Endothelial cell (in vitro differentiated cells): Measurements from ENCODE around the gene GRAP2. TPM values are rescaled to one million over a fixed set of nuclear protein-coding genes. Genes with fewer than 3 reads are reported as not detected.

Experiments used
- DNase-seq: peaks from one replicate; pipeline ENCODE4 v3.0.0; 2021; ENCODE audit warnings: low spot score
- H3K27ac Mint-ChIP-seq: one replicate; pipeline ENCODE4 v1.8.0; 2021; ENCODE audit warnings: mixed read lengths, inconsistent platforms; ENCODE audit not compliant: unreplicated experiment
- H3K27me3 Mint-ChIP-seq: one replicate; pipeline ENCODE4 v1.8.0; 2021; ENCODE audit warnings: mild to moderate bottlenecking, moderate library complexity, mixed read lengths, inconsistent platforms; ENCODE audit not compliant: unreplicated experiment
- H3K36me3 Mint-ChIP-seq: one replicate; pipeline ENCODE4 v1.8.0; 2021; ENCODE audit warnings: mild to moderate bottlenecking, low read depth, mixed read lengths, inconsistent platforms; ENCODE audit not compliant: unreplicated experiment
- H3K4me1 Mint-ChIP-seq: one replicate; pipeline ENCODE4 v1.8.0; 2021; ENCODE audit warnings: mild to moderate bottlenecking, mixed read lengths, inconsistent platforms; ENCODE audit not compliant: unreplicated experiment
- H3K4me3 Mint-ChIP-seq: one replicate; pipeline ENCODE4 v1.8.0; 2021; ENCODE audit warnings: mild to moderate bottlenecking, mixed read lengths, inconsistent platforms; ENCODE audit not compliant: unreplicated experiment
- H3K9me3 Mint-ChIP-seq: one replicate; pipeline ENCODE4 v1.8.0; 2021; ENCODE audit warnings: mixed read lengths, inconsistent platforms; ENCODE audit not compliant: unreplicated experiment
- total RNA-seq: library from RNA; stranded (reverse); fragmentation: NEBNext Ultra II Directional; extraction: Animal tissue kit (Norgen Biotek cat#: 25700); gene quantifications from one replicate; pipeline ENCODE4 v1.2.1, GENCODE V29; 2021; ENCODE audit not compliant: unreplicated experiment
- TF ChIP-seq, protein P1 (sequence below): fragments of 200-600 bp; sonication (generic); IDR thresholded peaks from one replicate; pipeline ENCODE4 v1.5.0; 2021; ENCODE audit warnings: antibody characterized with exemption; ENCODE audit not compliant: unreplicated experiment

GRAP2 gene
- total RNA-seq, 1 donor from 2014 or later, result 20.5 TPM

DNA sequence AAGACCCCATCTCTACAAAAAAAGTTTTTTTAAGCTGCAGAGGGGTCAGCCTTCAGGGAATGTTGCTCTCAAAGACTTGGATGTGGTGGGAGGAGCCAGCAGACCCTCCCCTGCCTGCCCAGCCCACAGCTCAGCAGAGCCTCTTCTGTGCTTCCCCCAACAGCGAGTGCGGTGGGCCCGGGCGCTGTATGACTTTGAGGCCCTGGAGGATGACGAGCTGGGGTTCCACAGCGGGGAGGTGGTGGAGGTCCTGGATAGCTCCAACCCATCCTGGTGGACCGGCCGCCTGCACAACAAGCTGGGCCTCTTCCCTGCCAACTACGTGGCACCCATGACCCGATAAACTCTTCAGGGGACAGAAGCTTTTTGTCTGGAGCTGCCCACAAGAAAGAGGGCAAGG is 69.9 kb downstream of the GRAP2 start:
- no peaks in the 10 kb centered on the region for H3K9me3 Mint-ChIP-seq
- H3K4me3 Mint-ChIP-seq, result no peak overlapping the region
- DNase-seq, result no peak
- H3K27me3 Mint-ChIP-seq, result peaks cover 4% of the 10 kb centered on the region
- H3K4me1 Mint-ChIP-seq, result peaks cover 25% of the 10 kb centered on the region
- H3K27ac Mint-ChIP-seq, result no peak overlapping the region
- H3K36me3 Mint-ChIP-seq, result peaks cover 14% of the 10 kb centered on the region
- TF ChIP-seq, protein P1, sequence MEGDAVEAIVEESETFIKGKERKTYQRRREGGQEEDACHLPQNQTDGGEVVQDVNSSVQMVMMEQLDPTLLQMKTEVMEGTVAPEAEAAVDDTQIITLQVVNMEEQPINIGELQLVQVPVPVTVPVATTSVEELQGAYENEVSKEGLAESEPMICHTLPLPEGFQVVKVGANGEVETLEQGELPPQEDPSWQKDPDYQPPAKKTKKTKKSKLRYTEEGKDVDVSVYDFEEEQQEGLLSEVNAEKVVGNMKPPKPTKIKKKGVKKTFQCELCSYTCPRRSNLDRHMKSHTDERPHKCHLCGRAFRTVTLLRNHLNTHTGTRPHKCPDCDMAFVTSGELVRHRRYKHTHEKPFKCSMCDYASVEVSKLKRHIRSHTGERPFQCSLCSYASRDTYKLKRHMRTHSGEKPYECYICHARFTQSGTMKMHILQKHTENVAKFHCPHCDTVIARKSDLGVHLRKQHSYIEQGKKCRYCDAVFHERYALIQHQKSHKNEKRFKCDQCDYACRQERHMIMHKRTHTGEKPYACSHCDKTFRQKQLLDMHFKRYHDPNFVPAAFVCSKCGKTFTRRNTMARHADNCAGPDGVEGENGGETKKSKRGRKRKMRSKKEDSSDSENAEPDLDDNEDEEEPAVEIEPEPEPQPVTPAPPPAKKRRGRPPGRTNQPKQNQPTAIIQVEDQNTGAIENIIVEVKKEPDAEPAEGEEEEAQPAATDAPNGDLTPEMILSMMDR, result no peak

DNA sequence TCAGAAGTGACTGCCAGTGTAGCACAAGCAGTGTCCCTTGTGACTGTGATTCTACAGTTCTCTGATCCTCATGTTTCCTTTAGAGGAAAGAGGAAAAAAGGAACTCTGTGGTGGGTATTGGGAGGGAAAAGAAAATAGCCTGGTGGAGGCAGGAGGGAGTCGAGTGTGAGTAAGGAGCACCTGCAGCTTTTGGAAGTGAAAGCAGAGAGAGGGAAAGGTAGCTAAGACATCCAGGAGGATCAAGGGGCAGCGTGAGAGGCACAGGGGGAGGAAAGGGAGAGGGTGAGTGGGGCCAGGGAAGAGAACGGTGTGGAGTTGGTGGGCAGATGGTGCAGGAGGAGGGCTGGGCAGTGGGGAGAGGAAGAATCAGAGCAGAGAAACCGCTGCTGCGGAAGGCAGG is 71.8 kb downstream of the GRAP2 start:
- peaks cover 14% of the 10 kb centered on the region for H3K36me3 Mint-ChIP-seq
- TF ChIP-seq, protein P1, result no peak
- H3K4me1 Mint-ChIP-seq, result peaks cover 22% of the 10 kb centered on the region
- DNase-seq, result no peak
- H3K27me3 Mint-ChIP-seq, result peaks cover 4% of the 10 kb centered on the region
- no peaks in the 10 kb centered on the region for H3K9me3 Mint-ChIP-seq
- no peak overlapping the region for H3K27ac Mint-ChIP-seq
- no peak overlapping the region for H3K4me3 Mint-ChIP-seq

DNA sequence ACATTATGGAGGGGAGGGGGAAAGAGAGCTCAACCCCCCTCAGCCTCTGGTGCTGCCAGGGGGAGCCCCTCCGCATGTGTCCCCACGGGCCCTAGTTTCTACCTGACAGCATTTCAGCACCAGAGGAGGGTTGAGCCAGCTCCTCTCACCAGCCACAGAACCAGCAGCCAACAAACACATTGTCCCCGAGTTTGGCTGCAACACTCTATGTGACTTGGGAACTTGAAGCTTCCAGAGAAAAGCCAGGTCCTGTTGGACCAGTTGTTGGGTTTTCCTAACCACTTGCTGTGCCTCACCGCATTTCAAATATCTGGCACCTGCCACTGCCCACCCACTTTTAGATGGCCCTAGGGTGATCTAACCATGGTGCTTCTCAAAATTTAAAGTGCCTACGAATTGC is 72.8 kb downstream of the GRAP2 start:
- peaks cover 4% of the 10 kb centered on the region for H3K27me3 Mint-ChIP-seq
- H3K9me3 Mint-ChIP-seq, result no peaks in the 10 kb centered on the region
- H3K4me1 Mint-ChIP-seq, result peaks cover 16% of the 10 kb centered on the region
- H3K4me3 Mint-ChIP-seq, result no peak overlapping the region
- no peak overlapping the region for H3K27ac Mint-ChIP-seq
- H3K36me3 Mint-ChIP-seq, result peaks cover 8% of the 10 kb centered on the region
- DNase-seq, result no peak
- TF ChIP-seq, protein P1, result no peak

DNA sequence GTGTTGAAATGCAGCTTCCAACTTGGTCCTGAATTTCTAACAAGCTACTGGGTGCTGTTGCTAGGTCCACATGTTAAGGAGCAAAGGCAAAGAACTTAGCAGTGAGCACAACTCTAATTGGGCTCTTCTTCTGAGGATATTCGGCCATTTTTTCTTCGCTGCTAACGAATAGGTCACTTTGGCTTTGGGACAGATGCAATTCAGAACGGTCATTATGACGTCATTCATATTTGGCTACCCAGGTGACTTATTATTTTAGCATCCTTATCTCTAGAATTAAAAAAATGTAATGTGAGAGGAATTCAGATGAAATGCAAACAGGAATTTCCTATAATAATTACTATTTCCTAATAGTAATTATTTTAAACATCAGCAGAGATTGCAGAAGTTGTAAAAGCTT is 73.2 kb downstream of the GRAP2 start:
- no peak overlapping the region for H3K27ac Mint-ChIP-seq
- DNase-seq, result no peak
- TF ChIP-seq, protein P1, result no peak
- H3K36me3 Mint-ChIP-seq, result peaks cover 6% of the 10 kb centered on the region
- peaks cover 14% of the 10 kb centered on the region for H3K4me1 Mint-ChIP-seq
- H3K4me3 Mint-ChIP-seq, result no peak overlapping the region
- H3K27me3 Mint-ChIP-seq, result peaks cover 2% of the 10 kb centered on the region
- H3K9me3 Mint-ChIP-seq, result no peaks in the 10 kb centered on the region

DNA sequence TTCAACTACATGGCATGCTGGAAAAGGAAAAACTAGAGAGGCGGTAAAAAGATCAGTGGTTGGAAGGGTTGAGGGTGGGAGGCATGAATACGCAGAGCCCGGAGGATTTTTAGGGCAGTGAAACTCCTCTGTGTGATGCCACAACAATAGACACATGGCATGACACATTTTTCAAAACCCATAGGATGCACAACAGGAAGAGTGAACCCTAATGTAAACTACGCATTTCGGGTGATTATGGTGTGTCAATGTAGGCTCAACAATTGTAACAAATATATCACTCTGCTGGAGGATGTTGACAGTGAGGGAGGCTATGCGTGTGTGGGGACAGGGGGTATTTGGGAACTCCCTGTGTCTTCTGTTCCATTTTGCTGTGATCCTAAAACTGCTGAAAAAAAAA is 78.2 kb downstream of the GRAP2 start:
- Mint-ChIP-seq H3K27ac (no peak overlapping the region), H3K9me3 (no peaks in the 10 kb centered on the region), H3K27me3 (no peaks in the 10 kb centered on the region), H3K4me3 (no peak overlapping the region), H3K4me1 (no peaks in the 10 kb centered on the region), H3K36me3 (no peaks in the 10 kb centered on the region)
- TF ChIP-seq, protein P1, result no peak
- DNase-seq, result no peak
